ENCODE results near the gene C4BPA. TPM values are rescaled to one million over a fixed set of nuclear protein-coding genes. Genes with fewer than 3 reads are reported as not detected.
A peak's percentile ranks its signal among the peaks of the same experiment; 100 is the strongest.

Gene C4BPA
- total RNA-seq (1 to 10 TPM in 2 of 7 donors, under 1 TPM in 5; 0.33 to 1.9 (median 0.57) TPM), polyA plus RNA-seq (under 1 TPM; 0.03 to 0.38 (median 0.04) TPM)
- long read RNA-seq, donor 1 = 0 reads
- long read RNA-seq, donor 2 = 0 reads

- 54 to 80% (median 66%) methylated on average over 7 of the region's 7 CpGs for WGBS, 5 donors
- Histone ChIP-seq H3K27ac (peak within 1 kb of the TSS in 2 of 8 donors; percentile 21 to 64), H3K27me3 (replicated peaks in 1 of 7) (no peaks in the 10 kb centered on the region), H3K4me3 (no peak within 1 kb of the TSS), H3K36me3 (no peaks in the 10 kb centered on the region), H3K4me1 (no peaks in the 10 kb centered on the region), H3K9me3 (peaks cover 0 to 3% (median 0%) of the 10 kb centered on the region in 8 donors)
- TF ChIP-seq CTCF (IDR thresholded peaks at IDR 0.05 in 8 of 11, conservative IDR thresholded peaks at IDR 0.05 in 3 of 11) (no peak), POLR2A (IDR thresholded peaks at IDR 0.05) (no peak), POLR2AphosphoS5 (IDR thresholded peaks at IDR 0.05) (no peak)
- intact Hi-C loops (cut with DNase I; ENCODE audit: low total_unique reads) = no loop called here
- no peak for DNase-seq
Measured at GRCh38 chr1:207103892-207104373, at the start of gene C4BPA. C4BPA (plus strand) TSS chr1:207104233; CDS start chr1:207113026, 8,793 bp downstream.

GRCh38 chr1:207054491-207054890 lies 49.5 kb upstream of the C4BPA start:
- WGBS, 5 donors = 23 to 33% (median 31%) methylated on average over 2 of the region's 2 CpGs
- H3K27ac ChIP-seq = peak overlapping the region; percentile 68 to 97 (median 94)
- H3K4me1 ChIP-seq = peaks cover 15 to 84% (median 49%) of the 10 kb centered on the region in 6 donors
- H3K36me3 ChIP-seq = peaks cover 0 to 35% (median under 1%) of the 10 kb centered on the region in 6 donors
- DNase-seq = no peak
- H3K9me3 ChIP-seq = no peaks in the 10 kb centered on the region
- H3K27me3 ChIP-seq (replicated peaks in 1 of 7) = no peaks in the 10 kb centered on the region
- no peak for TF ChIP-seq POLR2AphosphoS5 (IDR thresholded peaks at IDR 0.05)
- TF ChIP-seq POLR2A (IDR thresholded peaks at IDR 0.05) = no peak
- no peak for TF ChIP-seq CTCF (IDR thresholded peaks at IDR 0.05 in 8 of 11, conservative IDR thresholded peaks at IDR 0.05 in 3 of 11)
- peak overlapping the region in 2 of 8 donors; percentile 11 to 99 for H3K4me3 ChIP-seq
- intact Hi-C loops (cut with DNase I; ENCODE audit: low total_unique reads) = no loop called here

GRCh38 chr1:207055386-207056001 lies 48.5 kb upstream of the C4BPA start:
- DNase-seq = no peak
- Histone ChIP-seq H3K4me1 (peaks cover 12 to 90% (median 47%) of the 10 kb centered on the region in 6 donors), H3K4me3 (peak overlapping the region in 2 of 8 donors; percentile 11 to 99), H3K36me3 (peaks cover 0 to 43% (median 0%) of the 10 kb centered on the region in 6 donors), H3K27me3 (replicated peaks in 1 of 7) (no peaks in the 10 kb centered on the region), H3K27ac (peak overlapping the region in 7 of 8 donors; percentile 86 to 97 (median 96)), H3K9me3 (no peaks in the 10 kb centered on the region)
- intact Hi-C loops (cut with DNase I; ENCODE audit: low total_unique reads) = no loop called here
- WGBS, 5 donors = 66 to 80% (median 75%) methylated on average over 3 of the region's 3 CpGs
- TF ChIP-seq POLR2A (IDR thresholded peaks at IDR 0.05) (no peak), CTCF (IDR thresholded peaks at IDR 0.05 in 8 of 11, conservative IDR thresholded peaks at IDR 0.05 in 3 of 11) (no peak), POLR2AphosphoS5 (IDR thresholded peaks at IDR 0.05) (no peak)

GRCh38 chr1:207056673-207057072 lies 47.4 kb upstream of the C4BPA start:
- 76 to 85% (median 84%) methylated on average over 6 of the region's 6 CpGs for WGBS, 5 donors
- H3K27ac ChIP-seq = peak overlapping the region in 4 of 8 donors; percentile 38 to 96 (median 77)
- TF ChIP-seq CTCF (IDR thresholded peaks at IDR 0.05 in 8 of 11, conservative IDR thresholded peaks at IDR 0.05 in 3 of 11) (no peak), POLR2AphosphoS5 (IDR thresholded peaks at IDR 0.05) (no peak), POLR2A (IDR thresholded peaks at IDR 0.05) (no peak)
- H3K4me1 ChIP-seq = peaks cover 5 to 82% (median 39%) of the 10 kb centered on the region in 6 donors
- no peak for DNase-seq
- H3K4me3 ChIP-seq = peak overlapping the region in 1 of 8 donors; percentile 99
- H3K27me3 ChIP-seq (replicated peaks in 1 of 7) = no peaks in the 10 kb centered on the region
- no peaks in the 10 kb centered on the region for H3K9me3 ChIP-seq
- H3K36me3 ChIP-seq = peaks cover 0 to 52% (median 4%) of the 10 kb centered on the region in 6 donors
- intact Hi-C loops (cut with DNase I; ENCODE audit: low total_unique reads) = no loop called here
